ENCODE data around the gene CCDC188. TPM values are rescaled to one million over a fixed set of nuclear protein-coding genes. Genes with fewer than 3 reads are reported as not detected.

Gene CCDC188
- total RNA-seq, 4 donors from 2014 or later = 0.28 to 1.8 (median 0.56) TPM; not detected in 1

DNA sequence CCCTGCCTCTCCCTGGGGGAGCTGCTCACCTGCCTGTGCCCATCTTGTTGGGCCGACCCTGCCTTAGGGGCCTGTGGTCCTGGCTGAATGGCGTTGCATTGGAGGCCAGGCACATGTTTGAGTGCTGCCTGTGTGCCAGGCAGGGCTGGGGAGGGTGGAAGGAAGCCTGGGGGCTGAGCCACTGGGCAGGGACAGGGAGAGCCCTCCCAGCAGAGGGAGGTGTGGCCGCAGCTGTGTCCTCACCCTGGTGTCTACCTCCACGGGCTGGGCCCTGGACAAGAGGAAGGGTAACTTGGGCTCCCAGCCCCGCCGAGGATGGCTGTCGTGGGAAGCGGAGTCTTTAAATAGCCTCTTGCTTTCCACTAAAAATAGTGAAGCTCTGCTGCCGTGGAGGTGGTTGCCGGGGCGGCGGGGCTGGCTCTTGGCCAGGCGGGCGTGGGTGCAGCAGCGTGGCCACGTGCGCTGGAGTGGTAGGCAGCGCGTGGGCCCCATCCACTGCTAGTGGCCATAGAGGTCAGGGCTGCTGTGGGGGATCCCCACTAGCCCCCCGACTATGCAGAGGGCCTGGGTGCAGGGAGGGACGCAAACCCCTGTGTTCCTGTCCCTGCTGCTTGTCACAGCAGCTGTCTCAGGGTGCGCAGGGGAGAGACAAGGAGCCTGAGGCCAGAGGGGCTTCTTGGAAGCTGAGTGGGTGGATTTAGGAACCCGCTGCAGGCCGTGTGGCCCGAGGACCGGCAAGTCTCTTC lies 13.0 kb downstream of the CCDC188 start:
- ATAC-seq (ENCODE audit: low FRiP score) = no peak
- no peak for DNase-seq (ENCODE audit: low spot score)
- TF ChIP-seq, protein P1, sequence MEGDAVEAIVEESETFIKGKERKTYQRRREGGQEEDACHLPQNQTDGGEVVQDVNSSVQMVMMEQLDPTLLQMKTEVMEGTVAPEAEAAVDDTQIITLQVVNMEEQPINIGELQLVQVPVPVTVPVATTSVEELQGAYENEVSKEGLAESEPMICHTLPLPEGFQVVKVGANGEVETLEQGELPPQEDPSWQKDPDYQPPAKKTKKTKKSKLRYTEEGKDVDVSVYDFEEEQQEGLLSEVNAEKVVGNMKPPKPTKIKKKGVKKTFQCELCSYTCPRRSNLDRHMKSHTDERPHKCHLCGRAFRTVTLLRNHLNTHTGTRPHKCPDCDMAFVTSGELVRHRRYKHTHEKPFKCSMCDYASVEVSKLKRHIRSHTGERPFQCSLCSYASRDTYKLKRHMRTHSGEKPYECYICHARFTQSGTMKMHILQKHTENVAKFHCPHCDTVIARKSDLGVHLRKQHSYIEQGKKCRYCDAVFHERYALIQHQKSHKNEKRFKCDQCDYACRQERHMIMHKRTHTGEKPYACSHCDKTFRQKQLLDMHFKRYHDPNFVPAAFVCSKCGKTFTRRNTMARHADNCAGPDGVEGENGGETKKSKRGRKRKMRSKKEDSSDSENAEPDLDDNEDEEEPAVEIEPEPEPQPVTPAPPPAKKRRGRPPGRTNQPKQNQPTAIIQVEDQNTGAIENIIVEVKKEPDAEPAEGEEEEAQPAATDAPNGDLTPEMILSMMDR (IDR thresholded peaks at IDR 0.05) = no peak

DNA sequence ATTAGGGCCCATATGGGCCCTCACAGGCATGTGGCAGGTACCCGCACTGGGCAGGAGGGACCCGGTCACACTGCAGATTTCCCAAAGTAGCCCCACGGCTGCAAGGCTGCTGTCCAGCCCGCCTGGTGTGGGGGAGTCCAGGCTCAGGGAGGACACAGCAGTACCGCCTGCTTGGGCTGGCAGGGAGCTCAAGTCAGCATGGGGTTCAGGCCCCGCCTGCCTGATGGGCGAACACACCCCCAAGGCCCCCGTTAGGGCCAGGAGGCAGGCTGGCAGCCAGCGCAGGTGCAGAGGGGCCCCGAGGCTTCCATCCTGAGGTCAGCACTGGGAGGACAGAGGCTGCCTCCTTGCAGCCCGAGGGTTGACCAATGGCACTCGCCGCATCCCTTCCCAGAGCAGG lies 13.7 kb downstream of the CCDC188 start:
- DNase-seq (ENCODE audit: low spot score) = no peak
- ATAC-seq (ENCODE audit: low FRiP score) = no peak

DNA sequence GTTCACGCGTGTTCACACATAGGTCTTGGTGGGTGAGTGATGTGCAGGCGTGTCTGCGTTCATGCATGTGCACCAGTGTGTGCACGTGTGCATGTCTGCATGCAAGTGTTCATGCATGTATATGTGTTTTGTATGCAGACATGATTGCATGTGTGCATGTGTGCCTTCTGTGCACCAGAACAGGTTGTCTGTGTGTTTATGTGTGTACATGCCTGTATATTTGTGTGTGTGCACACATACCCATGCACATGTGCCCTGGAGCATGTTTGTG lies 14.3 kb downstream of the CCDC188 start:
- ATAC-seq (ENCODE audit: low FRiP score) (no peak), DNase-seq (ENCODE audit: low spot score) (no peak)
- TF ChIP-seq, protein P1 (IDR thresholded peaks at IDR 0.05) = no peak

More for the DNA sequence above, 13.7 kb downstream of the CCDC188 start:
- TF ChIP-seq, protein P1 (IDR thresholded peaks at IDR 0.05) = no peak

DNA sequence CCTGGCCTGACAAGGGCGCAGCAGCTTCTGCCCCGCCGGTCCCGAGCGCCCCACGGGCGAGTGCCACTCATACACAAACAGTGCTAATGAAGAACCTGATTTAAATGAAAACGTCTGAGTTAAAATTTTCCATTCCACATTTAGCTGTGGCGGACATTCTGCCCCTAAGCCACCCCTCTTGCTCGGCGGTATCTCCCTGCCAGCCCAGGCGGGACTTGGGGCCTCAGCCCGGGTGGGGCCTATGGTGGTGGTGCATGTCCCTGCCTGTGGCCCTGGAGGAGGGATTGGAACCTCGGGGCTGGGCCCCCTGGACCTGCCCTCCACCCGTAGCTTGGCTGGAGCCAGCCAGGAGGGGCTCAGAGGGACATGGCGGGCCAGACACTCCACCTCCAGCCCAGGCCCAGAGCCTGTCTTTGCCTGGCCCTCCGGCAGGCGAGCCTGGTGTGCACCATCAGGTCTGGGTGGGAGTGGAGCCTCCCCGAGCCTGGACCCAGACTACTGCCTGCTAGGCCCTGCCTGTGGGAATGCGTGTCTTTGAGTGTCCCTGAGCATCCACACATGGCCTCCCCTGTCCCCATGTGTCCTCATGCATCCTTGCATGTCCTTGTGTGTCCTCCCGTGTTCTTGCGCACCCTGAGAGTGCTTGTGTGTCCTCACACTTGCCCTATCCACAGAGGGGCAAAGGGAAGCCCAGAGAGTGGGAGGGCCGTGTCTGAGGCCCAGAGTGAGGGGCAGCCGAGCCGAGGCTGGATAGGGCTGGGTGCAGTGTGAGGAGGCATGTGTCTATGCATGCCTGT lies 14.9 kb downstream of the CCDC188 start:
- TF ChIP-seq, protein P1 (IDR thresholded peaks at IDR 0.05) = no peak
- ATAC-seq (ENCODE audit: low FRiP score) (no peak), DNase-seq (ENCODE audit: low spot score) (no peak)

DNA sequence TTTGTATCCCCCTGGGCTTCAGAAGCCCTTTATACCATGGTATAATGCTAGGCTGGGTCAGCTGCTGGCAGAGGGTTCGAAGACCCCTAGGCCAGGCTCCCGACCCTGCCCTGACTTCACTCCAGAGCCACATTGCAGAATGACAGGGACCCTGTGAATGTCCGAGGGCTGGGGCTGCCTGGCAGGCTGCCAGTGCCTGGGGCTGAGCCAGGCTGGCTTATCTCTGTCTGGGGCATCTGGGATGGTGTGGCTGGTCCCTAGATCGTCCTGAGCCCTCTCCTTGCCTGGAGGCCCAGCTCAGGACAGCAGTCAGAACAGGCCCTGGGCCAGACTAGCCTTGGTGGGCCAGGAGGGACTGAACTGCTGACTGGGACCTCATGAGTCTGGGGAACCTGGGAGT lies 15.6 kb downstream of the CCDC188 start:
- DNase-seq (ENCODE audit: low spot score) (no peak), ATAC-seq (ENCODE audit: low FRiP score) (no peak)
- TF ChIP-seq, protein P1 (IDR thresholded peaks at IDR 0.05) = no peak

DNA sequence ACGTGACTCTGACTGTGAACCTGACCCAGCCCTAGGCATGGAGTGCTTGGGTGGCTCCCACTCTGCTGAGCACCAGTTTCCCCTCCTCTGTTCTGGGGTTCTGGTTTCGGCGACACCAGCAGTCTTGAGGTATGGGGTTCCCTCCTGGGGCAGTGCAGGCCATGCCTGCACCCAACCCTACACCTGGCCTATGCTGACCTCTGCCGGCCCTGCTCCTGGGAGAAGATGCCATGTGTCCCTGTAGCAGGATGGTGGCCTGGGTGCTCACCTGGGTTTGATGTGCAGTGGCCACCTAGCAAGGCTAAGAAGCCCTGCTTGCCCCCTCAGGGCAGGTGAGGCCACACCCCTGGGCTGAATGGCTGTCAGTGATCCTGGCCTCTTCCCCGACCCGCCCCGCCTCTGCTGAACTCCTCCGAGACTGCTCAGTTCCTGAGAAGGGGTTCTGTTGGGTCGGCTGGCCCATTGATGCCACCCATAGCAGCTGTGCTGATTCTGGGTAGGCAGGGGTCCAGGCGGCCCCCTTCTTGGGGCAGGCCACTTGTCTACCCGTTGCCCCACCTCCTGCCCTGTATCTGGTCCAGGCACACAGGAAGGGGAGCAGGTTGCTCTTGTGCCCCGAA lies 16.8 kb downstream of the CCDC188 start:
- TF ChIP-seq, protein P1 (IDR thresholded peaks at IDR 0.05) = no peak
- no peak for DNase-seq (ENCODE audit: low spot score)
- ATAC-seq (ENCODE audit: low FRiP score) = no peak

All from omental fat pad (tissue), 4 donors.